Amniotic stem cell (primary cell): ENCODE data around the gene ABLIM2.

Experiments
- DNase-seq: peaks from one replicate; lab custom pipeline; 2025; lab: John Stamatoyannopoulos, UW

The ABLIM2 gene

DNA sequence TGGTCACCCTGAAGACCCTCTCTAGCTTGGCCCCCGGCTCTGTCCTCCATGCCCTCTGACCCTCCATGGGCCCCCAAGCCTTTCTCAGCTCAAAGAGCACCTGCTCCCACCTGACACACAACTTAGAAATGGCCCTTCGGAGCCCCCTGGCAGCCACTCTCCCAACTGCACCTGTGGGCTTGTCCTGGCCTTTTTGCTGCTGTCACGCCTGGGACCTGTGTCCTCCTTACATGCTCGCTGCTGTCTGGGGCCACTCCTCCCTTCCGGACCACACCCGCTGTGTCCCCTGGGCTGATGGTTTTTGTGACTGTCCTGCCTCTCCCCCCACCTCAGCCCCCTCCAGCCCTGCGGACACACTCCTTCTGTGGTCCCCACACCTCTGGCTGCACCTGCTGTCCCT, 112.7 kb downstream of the ABLIM2 start:
- no peak for DNase-seq

DNA sequence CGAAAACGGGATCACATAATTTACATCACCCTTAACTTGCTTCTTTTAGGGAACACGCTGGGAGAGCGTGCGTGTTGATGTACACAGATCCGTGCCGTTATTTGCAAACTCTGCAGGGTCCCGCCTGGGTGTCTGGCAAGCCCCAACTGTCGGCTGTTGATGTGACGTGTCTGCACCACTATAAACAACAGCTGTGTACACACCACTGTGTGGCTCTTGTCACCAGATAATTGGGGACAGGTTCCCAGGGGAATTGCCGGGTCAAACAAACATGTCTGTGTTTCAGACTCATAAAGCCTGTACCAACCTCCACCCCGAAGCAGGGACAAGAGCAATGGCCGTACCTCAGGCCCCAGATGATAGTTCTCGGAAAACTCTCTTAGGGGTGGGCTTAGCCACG, 113.9 kb downstream of the ABLIM2 start:
- DNase-seq, result no peak

DNA sequence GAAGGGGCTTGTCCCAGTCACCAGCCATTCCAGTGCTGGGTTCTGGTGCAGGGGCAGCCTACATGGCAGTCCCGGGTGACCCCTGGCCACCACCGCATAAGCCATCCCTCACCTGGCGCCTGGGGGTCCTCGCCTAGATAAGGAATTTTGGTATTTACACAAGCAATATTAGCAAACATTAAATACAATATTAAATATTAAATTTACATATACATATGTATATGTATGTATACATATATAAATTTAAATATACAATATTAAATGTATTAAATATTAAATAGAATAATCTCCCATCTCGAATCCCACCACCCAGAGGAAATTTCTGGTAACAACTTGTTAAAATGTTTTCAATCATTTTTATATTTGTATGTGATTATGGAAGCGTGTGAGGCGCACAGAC, 114.4 kb downstream of the ABLIM2 start:
- no peak for DNase-seq

DNA sequence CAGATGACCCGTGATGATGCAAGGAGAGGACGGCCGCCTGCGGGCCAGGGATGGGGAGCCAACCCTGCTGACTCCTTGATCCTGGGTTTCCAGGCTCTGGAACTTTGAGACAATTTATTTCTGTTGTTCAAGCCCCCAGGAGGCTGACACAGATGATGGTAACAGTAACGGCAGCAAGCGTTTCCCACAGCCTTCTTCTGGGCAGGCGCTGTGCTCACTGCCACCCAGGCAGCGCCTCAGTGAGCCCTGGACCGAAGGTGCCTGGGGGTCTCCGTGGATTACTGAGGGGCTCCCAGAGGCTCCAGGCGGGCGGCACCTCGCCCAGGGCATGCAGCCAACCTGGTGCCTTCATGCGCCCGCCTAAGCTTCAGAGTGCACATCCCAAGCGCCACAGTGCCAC, 115.0 kb downstream of the ABLIM2 start:
- DNase-seq, result no peak

DNA sequence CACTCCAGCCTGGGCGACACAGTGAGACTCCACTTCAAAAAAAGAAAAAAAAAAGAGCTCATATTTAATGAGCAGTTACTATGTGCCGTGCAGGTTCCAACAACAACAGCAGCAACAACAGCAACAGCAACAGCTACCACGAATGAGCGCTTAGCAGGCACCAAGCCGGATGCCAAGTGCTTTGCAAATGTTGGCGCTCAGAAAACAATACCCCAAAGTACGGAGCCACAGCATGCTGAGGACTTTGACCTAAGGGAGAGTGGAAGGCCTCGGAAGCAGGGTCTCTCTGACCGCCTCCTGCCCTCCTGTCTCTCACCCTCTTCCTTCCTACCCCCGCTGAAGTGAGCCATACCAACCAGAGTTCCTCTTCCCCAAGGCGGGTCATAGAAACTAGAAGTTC, 116.7 kb downstream of the ABLIM2 start:
- no peak for DNase-seq

DNA sequence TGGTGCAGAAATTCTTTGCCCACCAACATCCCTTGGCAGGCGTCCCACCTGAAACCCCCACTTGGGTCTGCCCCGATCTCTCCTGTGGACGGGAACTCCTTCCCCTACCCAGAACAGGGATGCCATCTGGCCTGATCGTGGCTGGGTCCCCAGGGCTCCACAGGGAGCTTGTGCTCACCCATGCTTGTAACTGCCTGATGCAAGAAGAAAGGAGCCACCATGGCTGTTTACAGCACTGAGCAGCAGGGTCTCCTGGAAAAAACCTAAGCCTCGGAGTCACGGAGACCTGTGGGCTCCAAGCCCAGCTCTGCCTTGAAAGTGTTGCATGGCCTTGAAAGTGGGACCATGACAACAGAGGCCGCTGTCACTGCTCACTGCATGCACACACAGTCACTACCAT, 117.4 kb downstream of the ABLIM2 start:
- no peak for DNase-seq

DNA sequence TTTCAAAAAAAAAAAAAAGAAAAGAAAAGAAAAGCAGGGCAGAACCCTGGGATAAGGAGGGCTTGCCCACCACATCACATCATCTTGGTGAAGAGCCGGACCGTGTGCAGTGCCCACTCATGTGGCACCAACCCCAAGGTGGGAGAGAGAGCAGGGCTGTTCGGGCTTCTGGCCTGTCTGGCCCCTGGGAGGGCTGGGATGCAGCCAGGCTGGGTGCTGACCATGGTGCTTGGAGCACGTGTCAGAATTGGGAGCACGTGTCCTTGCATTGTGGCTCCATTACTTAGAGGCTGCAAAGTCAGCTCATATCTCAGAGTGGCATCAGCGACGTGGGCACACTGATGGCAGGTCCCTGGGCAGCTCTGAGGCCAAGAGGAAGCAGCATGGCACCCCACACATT, 118.0 kb downstream of the ABLIM2 start:
- no peak for DNase-seq

DNA sequence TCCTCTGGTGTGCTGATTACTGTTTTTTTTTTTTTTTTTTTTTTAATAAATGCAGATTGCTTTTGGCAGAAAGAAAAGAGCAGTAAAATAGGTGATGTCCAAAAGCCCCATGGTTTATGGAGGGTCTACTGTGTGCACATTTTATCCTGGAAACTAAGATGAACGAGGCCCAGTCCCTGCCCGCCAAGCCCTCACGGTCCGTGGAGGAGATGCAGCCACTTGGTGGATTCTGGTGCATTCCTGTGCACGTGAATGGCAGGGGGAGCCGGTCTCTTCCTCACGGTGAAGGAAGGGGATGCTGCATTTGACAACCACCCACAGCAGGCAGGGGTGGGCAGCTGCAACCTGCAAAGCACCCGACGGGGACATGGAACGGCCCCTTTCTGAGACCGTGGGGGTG, 118.8 kb downstream of the ABLIM2 start:
- no peak for DNase-seq

DNA sequence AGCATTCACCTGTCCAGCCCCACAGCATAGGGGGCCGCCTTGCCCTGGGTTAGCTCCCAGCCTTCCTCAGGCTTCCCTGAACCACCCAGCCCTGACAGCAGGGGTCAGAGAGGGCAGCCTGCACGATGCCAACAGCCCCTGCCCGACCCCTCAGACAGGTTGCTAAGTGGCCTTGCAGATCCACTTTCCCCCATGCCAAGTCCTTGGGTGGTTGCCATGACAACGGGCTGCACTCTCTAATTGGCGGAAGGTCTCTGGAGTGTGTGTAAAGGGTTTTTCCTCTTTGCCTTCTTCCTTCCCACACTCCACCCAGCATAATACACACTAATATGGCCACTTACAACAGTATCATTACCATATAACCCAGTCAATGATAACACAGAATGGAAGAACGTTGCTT, 119.3 kb downstream of the ABLIM2 start:
- DNase-seq, result no peak

DNA sequence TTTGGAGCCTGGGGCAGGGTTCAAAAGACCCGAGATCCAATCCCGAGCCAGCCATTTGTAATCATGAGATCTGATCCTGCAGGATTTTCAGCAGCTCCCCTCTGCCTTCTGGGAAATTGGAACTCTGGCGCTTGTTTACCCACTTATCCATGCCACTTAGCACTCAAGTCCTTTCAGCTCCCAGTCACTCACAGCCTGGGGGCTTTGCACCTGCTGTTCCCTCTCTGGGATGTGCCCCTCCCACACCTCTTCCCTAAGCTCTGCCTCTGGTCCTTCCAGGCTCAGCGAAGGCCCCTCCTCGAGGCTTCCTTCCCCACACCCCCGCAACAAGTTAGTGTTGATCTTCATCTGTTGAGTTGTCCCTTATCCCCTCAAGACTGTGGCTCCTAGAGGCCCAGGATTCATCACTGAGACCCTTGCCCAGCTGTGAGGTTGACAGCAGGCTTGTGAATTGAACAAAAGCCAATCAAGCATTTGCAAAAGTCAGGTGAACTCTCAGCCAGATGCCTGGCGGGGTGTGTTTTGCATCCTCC, 119.8 kb downstream of the ABLIM2 start:
- DNase-seq, result no peak

DNA sequence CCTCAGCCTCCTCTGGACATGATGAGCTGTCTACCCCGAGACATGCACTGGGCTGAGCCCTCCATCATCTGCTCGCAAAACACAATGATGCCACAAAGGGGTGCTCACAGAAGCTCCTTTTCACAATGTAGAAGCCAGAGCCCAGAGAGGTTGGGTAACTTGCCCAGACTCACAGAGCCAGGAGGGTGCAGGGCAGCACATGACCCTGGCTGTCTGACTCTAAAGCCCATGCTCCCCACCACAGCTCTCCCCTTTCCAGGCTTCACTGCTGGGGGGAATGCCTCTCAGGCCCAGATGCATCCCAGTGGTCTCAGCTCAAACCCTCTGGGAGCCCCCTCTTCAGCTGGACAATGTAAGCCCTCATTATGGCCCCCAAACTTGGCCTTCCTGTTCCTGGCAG, 120.5 kb downstream of the ABLIM2 start:
- no peak for DNase-seq

DNA sequence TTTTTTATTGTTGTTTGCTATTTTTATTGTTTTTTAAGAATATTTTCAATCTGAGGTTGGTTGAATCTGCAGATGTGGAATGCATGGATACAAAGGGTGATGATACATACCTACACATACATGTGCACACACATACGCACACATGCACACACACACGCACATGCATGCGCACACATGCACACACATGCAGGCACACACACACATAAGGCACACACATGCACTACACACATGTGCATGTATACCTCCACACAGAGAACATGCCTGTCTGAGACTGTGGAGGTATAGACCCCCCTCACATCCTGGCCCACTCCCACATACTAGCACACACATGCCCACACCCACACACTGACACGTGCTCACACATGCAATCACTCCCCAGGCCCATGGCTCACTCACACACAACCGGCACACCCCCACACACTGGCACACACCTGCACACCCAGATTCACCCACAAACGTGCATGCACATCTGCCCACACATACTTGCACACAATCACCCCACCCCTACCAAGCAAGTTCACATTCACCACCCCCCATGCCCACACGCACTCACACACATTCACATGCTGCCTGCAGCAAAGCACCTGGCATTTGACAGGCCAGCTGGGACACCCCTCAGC, 121.4 kb downstream of the ABLIM2 start:
- DNase-seq, result no peak

DNA sequence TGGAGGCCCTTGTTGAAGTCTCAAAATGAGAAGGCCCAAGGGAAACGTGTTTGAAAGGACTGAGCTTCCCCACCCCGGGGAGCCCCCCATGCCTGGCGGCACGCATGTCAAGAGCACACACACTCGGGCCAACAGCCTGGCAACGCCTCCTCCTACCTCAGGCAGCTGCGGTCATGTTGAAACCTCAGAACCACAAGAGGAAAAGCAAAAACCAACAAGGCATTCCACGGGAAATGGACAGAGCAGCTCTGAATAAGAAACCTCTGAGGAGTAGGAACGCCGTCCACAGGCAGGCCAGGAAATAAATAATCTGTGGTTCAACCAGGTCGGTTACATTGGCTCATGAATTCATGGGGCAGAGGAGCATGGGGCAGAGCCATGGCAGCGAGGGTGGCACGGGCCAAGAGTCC, 123.2 kb downstream of the ABLIM2 start:
- DNase-seq, result no peak

DNA sequence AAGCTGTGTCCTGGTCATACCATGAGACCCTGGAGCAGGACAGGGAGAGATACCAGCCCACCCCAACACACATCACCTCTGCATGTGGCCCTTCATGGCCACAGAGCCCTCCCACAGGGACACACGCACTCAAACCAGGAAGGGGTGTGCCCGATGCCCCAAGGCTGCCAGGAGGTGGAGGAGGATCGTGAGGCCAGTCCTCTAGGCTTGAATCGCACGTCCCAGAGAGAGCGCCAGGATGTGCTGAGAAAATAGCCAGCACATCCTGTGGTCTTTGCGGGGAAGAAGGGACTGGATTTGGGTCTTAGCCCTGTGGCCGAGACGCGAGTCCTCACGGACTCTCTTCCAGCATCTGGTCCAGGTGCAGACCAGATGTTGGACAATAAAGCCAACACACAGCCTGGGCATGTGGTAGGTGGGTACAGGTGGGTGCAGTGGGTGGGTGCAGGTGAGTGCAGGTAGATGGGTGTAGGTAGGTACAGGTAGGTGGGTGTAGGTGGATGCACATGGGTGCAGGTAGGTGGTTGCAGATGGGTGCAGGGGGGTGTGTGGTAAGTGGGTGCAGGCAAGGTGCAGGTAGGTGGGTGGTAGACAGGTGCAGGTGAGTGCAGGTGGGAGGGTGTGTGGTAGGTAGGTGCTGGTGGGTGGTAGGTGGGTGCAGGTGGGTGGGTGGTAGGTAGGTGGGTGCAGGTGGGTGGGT, 124.6 kb downstream of the ABLIM2 start:
- DNase-seq, result no peak

DNA sequence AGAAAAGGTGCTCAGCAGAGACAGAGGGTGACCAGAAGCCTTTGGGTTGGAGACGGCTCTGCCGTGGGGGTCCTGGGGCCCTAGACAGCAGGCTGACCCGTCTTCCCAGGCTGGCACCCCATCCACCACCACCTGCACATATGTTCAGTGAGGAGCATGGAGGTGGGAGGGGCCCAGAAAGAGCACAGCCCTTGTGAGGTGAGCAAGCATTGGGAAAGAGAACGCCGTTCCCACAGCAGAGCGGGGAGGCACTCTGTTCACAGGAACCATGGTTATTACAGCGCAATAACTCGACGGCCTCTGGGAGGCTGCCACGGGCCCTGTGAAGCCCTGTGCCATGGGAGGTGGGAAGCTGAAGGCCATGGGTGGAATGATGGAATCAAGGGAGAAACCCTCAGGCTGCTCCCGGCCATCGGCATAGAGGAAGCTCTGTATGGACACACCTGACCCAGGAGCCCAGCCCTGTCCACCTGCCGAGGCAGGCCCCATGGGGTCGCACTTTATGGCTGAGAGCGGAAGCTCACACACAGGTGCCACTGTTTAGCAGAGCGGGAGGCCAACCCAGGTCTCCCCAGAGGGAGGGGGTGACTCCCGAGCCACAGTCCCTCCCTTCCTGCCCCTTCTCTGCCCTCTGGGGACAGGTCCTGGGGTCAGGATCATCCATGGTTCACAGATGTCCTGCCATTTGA, 125.4 kb downstream of the ABLIM2 start:
- no peak for DNase-seq

DNA sequence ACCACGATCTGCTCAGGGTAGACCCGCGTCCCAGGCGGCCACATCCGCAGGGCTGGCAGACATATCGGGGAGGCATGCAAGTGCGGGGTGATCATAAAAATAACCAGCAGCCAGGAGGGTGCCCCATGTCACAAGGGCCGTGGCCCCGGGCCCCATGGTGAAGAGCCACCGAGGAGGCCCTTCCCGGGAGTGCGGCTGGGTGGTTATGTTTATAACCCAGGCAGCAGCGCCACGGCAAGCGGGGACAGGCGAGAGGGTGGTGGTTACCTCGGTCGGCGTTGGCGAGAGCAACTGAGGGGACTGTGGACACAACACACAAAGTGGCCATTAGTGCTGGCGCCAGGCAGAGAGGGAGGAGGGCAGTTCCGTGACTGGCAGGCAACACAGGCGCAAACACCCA, 126.2 kb downstream of the ABLIM2 start:
- no peak for DNase-seq

DNA sequence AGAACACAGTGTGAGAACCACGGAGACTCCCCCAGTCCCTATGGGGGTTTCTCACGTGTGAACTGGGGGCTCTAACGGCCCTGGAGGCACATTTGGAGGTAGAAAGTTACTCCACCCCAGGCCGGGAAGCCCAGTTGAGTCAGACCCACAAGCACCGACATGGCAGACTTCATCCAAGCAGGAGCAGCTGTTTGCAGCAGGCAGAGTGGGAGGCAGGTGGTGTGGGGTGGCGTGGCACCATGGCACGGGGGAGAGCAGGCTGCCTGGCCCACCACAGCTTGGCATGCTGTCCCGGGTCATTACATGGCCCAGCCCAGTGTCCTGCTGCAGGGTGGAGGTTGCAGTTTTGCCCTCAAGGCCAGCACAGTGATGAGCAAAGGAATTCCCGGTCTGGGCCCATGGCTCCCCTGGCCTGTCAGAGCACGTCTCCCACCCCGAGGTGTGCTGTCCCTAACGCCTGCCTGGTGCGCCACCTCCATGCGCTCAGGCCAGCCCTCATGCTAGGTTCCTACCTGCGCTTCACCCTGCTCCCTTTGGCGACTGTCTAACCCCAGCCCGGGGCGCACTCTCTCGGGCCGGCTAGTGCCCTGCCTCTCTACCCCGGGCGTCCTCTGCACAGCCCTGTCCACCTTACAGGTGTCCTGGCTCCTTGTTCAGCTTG, 128.4 kb downstream of the ABLIM2 start:
- DNase-seq, result no peak

DNA sequence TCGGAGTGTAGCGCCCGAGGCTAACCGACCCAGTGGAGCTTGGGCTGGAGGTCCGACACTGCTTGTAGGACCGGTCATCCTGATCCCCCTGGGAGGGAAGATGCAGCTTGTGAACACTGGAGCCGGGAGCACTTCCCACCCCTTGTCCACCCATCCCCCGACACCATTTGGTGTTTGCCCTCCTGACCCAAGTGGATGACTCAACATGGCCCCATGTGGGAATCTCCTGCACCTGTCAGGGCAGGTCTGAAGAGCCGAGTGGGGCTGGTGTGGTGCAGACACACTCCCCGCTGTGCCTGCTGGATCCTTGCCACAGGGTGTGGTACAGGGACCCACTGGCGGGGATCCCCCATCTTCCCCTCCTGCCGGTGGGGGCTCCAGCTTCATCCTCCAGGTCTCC, 128.9 kb downstream of the ABLIM2 start:
- no peak for DNase-seq

DNA sequence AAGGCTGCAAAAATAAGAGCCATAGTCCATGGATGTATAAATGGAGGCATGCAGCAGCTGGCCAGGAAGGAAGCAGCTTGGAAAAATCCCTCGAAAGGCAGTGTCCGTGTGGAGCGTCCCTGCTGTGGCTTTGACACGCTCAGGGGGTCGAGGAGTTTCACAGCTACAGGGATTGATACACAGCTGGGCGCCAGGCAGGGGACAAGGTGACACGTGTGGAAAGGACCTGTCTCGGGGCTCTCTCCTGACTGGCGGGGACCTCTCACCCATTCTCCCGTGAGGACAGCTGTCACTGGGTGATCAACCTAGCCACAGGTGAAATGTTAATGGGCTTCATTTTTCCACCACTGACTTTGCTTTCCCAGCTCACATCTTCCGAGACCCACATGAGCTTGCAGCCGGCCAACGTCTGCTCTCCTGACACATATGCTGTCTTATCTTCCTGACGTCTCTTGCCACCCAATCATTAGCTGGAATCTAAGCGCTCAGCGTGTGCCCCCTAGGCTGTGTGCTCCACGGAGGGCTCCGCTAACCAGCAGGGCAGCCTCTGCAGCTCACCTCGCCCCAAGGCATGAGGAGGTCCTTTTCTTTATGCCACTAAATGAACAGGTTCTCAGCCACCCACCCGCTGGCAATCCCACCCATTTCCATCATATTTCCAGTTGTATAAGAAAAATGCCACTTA, 129.6 kb downstream of the ABLIM2 start:
- no peak for DNase-seq

DNA sequence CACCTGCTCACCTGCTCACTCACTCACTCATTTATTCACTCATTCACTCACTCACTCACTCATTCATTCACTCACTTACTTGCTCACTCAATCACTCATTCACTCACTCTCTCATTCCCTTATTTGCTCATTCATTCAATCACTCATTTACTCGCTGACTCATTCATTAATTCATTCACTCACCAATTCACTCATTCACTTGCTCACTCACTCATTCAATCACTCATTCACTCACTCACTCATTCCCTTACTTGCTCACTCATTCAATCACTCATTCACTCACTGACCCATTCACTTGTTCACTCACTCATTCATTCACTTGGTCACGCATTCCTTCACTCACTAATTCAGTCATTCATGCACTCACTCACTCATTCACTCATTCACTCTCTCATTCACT, 130.2 kb downstream of the ABLIM2 start:
- no peak for DNase-seq

DNA sequence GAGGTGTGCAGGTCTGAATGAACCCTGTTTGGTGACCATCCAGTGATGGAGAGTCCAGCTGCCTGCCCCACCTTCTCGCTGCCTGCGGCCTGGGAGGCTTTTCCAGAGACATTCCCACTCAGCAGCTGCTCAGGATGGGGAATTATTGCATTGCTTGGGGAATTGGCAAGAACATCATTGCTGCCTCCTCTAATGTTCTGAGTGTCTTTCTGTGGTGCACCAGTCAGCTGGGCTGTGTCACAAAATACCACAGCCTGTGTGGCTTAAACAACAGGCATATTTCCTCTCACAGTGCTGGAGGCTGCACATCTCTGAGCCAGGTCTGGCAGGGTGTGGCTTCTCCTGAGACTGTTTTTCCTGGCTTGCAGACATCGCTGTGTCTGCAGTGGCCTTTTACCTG, 132.2 kb downstream of the ABLIM2 start:
- no peak for DNase-seq

DNA sequence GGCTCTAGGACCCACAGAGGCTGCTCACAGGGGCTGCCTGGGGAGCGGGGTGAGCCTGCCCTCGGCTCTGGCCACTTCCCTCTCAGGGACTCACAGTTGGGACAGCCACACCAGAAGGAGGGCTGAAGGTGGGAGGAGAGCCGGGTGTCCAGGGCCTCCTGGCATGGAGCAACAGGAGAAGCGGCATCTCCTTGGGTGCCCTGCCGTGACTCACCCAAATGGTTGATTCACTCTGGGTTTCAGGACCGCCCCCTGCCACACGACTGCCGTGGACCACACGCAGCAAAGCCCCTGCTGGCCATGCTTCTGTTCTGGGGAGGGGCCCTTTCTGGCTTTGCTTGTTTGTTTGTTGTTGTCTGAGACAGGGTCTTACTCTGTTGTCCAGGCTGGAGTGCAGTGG, 132.9 kb downstream of the ABLIM2 start:
- no peak for DNase-seq
